GM12878 (cell line): Measurements from ENCODE around the gene ASAP2. TPM values are rescaled to one million over a fixed set of nuclear protein-coding genes. Genes with fewer than 3 reads are reported as not detected.

Experiments
- ATAC-seq: fragments of 200-7000 bp; cut with Tn5 transposase; 3 replicates; pipeline ENCODE4 v1.9.1; 2020; ENCODE audit warnings: mild to moderate bottlenecking, moderate library complexity
- BruUV-seq: library from RNA; stranded (reverse); fragments of 400-500 nt; replicated peaks from 2 replicates; lab custom pipeline; 2021; lab: Mats Ljungman, UMichigan
- CTCF ChIA-PET: fragments of 300-600 bp; sonication (Branson Sonifier 250); formaldehyde crosslinking; extraction: SDS; loops from one replicate; lab custom pipeline; 2021; ENCODE audit warnings: inconsistent platforms; lab: Yijun Ruan, JAX
- POLR2A ChIA-PET: fragments of 350-600 bp; formaldehyde crosslinking; extraction: SDS; loops from one replicate; lab custom pipeline; 2021; ENCODE audit warnings: inconsistent platforms; lab: Charles Lee
- RAD21 ChIA-PET: fragments of 300-600 bp; sonication (Branson Sonifier 250); formaldehyde crosslinking; loops from one replicate; lab custom pipeline; 2023; ENCODE audit warnings: antibody characterized with exemption; ENCODE audit not compliant: unreplicated experiment; lab: Charles Lee
- SMC1A ChIA-PET: fragments of 300-600 bp; sonication (Branson Sonifier 250); formaldehyde crosslinking; loops from one replicate; lab custom pipeline; 2023; ENCODE audit not compliant: unreplicated experiment, uncharacterized antibody; lab: Charles Lee
- DNase-seq: peaks from one replicate; pipeline ENCODE4 v3.0.0-alpha.2; 2011; ENCODE audit warnings: low read depth, low spot score
- FAIRE-seq: peaks from 3 replicates; lab custom pipeline; 2011; peaks lifted over from hg19 to GRCh38; lab: Jason Lieb, UNC
- H2AFZ ChIP-seq: 2 replicates; pipeline ENCODE4 v1.6.0; 2011; ENCODE audit warnings: low read depth, low read length, control low read depth; ENCODE audit not compliant: control insufficient read depth
- H3K27ac ChIP-seq: 2 replicates; pipeline ENCODE4 v1.5.1; 2011; ENCODE audit warnings: control low read depth; ENCODE audit not compliant: control insufficient read depth, insufficient read depth
- H3K27me3 ChIP-seq, 2 experiments: replicated peaks in 1 of 2; 2 replicates each; pipeline versions ENCODE4 v1.6.0 to v1.6.1; 2011; ENCODE audit warnings: low read length in 1 of 2; ENCODE audit not compliant: control insufficient read depth in 2 of 2, insufficient read depth in 2 of 2
- H3K36me3 ChIP-seq, 2 experiments: 2 replicates each; pipeline ENCODE4 v1.5.1; 2011; ENCODE audit warnings: low read length in 1 of 2; ENCODE audit not compliant: control insufficient read depth in 2 of 2, insufficient read depth in 2 of 2
- H3K4me1 ChIP-seq: 2 replicates; pipeline ENCODE4 v1.6.1; 2011; ENCODE audit warnings: mild to moderate bottlenecking, low read length, moderate library complexity, mixed read lengths; ENCODE audit not compliant: control insufficient read depth, insufficient read depth
- H3K4me2 ChIP-seq: 2 replicates; pipeline ENCODE4 v1.6.0; 2011; ENCODE audit warnings: control low read depth; ENCODE audit not compliant: control insufficient read depth, insufficient read depth
- H3K4me3 ChIP-seq: fragments of 200-600 bp; sonication (generic); 2 replicates; pipeline ENCODE4 v1.5.1; 2016
- H3K79me2 ChIP-seq: 2 replicates; pipeline ENCODE4 v1.6.0; 2011; ENCODE audit warnings: low read length; ENCODE audit not compliant: control insufficient read depth, insufficient read depth
- H3K9ac ChIP-seq: 2 replicates; pipeline ENCODE4 v1.8.0; 2011; ENCODE audit warnings: low read length, control low read depth, mixed read lengths; ENCODE audit not compliant: control insufficient read depth, insufficient read depth
- H3K9me3 ChIP-seq: replicated peaks from 3 replicates; pipeline ENCODE4 v1.5.1; 2011; ENCODE audit warnings: mild to moderate bottlenecking, low read length; ENCODE audit not compliant: control insufficient read depth, insufficient read depth
- H4K20me1 ChIP-seq: 2 replicates; pipeline ENCODE4 v1.6.0; 2011; ENCODE audit not compliant: control insufficient read depth, insufficient read depth
- BHLHE40 ChIP-seq, 2 experiments: fragments of 450-650 bp in 1 of 2; IDR thresholded peaks; 2 replicates each; pipeline ENCODE4 v1.6.1; 2011 to 2017; ENCODE audit warnings: low read depth in 2 of 2, borderline replicate concordance in 1 of 2, improper control_type of control experiment in 1 of 2, low read length in 1 of 2, mild to moderate bottlenecking in 1 of 2
- CBFB ChIP-seq: IDR thresholded peaks from 2 replicates; pipeline ENCODE4 v1.6.1; 2016; ENCODE audit warnings: antibody characterized with exemption, low read depth
- EGR1 ChIP-seq, 2 experiments: IDR thresholded peaks; 1 replicate in 1 of 2; 2 replicates in 1 of 2; pipeline ENCODE4 v1.6.1; 2011 to 2012; ENCODE audit warnings: low read depth in 2 of 2, low read length in 2 of 2, borderline replicate concordance in 1 of 2, mild to moderate bottlenecking in 1 of 2, moderate library complexity in 1 of 2
- RUNX3 ChIP-seq: IDR thresholded peaks from 2 replicates; pipeline ENCODE4 v1.6.1; 2012; ENCODE audit warnings: low read length, inconsistent platforms
- ZNF687 ChIP-seq: fragments of 450-650 bp; IDR thresholded peaks from 2 replicates; pipeline ENCODE4 v1.6.1; 2017; ENCODE audit warnings: mild to moderate bottlenecking, moderate library complexity
- WGBS: methylation state at CpG from one replicate; pipeline ENCODE4 v1.1.6; 2016; ENCODE audit warnings: low lambda C conversion rate; ENCODE audit not compliant: insufficient replicate concordance, insufficient coverage; ENCODE audit errors: missing lambda C conversion rate; 5-methylcytosine and 5-hydroxymethylcytosine counted together
- in situ Hi-C: fragments of 300-500 bp; cut with MboI; formaldehyde crosslinking; loops from 9 replicates; pipeline ENCODE4 v1.14.3; 2018; ENCODE audit warnings: mixed read lengths
- intact Hi-C: fragments of 100-400 bp; cut with micrococcal nuclease; formaldehyde crosslinking; loops from one replicate; pipeline ENCODE4 v1.14.2; 2022; ENCODE audit not compliant: unreplicated experiment
- polyA plus RNA-seq, 11 experiments: library from polyadenylated mRNA; depleted of rRNA in 4 of 11; unstranded in 6 of 11; stranded (reverse) in 5 of 11; fragments of >200 nt; fragmentation: Nextera tagmentation in 4 of 11; fragmentation: Illumina TruSeq in 1 of 11; extraction: Ambion mirVana in 4 of 11; extraction: Trizol in 1 of 11; gene quantifications; 1 replicate in 1 of 11; 2 replicates in 10 of 11; pipeline versions ENCODE4 v1.2.1 to v1.2.3, GENCODE V29; 2011 to 2016; ENCODE audit warnings: inconsistent platforms in 2 of 11, missing spikeins in 2 of 11, low read depth in 1 of 11
- total RNA-seq, 4 experiments: library from RNA; depleted of rRNA in 3 of 4; stranded (reverse); fragments of >200 nt in 3 of 4; fragmentation: Illumina TruSeq in 1 of 4; extraction: Trizol in 1 of 4; gene quantifications; 2 replicates each; pipeline versions ENCODE4 v1.2.1 to v1.2.3, GENCODE V29; 2013 to 2021

ASAP2 gene
- total and polyA plus RNA-seq, 10 of the 15 experiments (the other 5 are each of a cell fraction or from before 2014, with no cell fraction given) = 0.05 to 0.27 (median 0.07) TPM; not detected in 4

- RAD21 ChIA-PET = no interaction called here
These were observed 43.8 kb upstream of the ASAP2 start for GRCh38 chr2:9162841-9163240.

More at GRCh38 chr2:9162841-9163240, 43.8 kb upstream of the ASAP2 start:
- ChIA-PET POLR2A (no interaction called here), CTCF (interaction anchor here (1.1 kb wide), 1 partner anchor 607 kb away, joined by 6 read pairs; no protein-coding TSS in a partner anchor), SMC1A (interaction anchor here (0.6 to 1.5 kb wide), 2 partner anchors 11 to 1529 kb away, joined by 3 read pairs; no protein-coding TSS in a partner anchor)
- TF ChIP-seq BHLHE40 (IDR thresholded peaks at IDR 0.05; ENCODE audit: borderline replicate concordance in 1 of 2, low read depth in 2 of 2, low read length in 1 of 2) (no peak), CBFB (no peak), RUNX3 (no peak), EGR1 (IDR thresholded peaks at IDR 0.05; ENCODE audit: borderline replicate concordance in 1 of 2, low read depth in 2 of 2, low read length in 2 of 2) (no peak), ZNF687 (no peak)
- H3K36me3 ChIP-seq = no peaks in the 10 kb centered on the region
- no peaks in the 10 kb centered on the region for H4K20me1 ChIP-seq
- FAIRE-seq (no peak), ATAC-seq (no peak), DNase-seq (no peak)
- no peak overlapping the region for H2AFZ ChIP-seq
- in situ Hi-C loops (no loop called here), intact Hi-C loops (no loop called here)
- no TSS peak for BruUV-seq
- H3K9me3 ChIP-seq = no peaks in the 10 kb centered on the region
- H3K27me3 ChIP-seq = no peaks in the 10 kb centered on the region
- H3K4me1 ChIP-seq = no peaks in the 10 kb centered on the region
- no peak overlapping the region for H3K27ac ChIP-seq
- 56% methylated on average over 11 of the region's 11 CpGs for WGBS
- no peaks in the 10 kb centered on the region for H3K79me2 ChIP-seq
- H3K9ac ChIP-seq = no peak overlapping the region
- H3K4me3 ChIP-seq = no peak overlapping the region
- H3K4me2 ChIP-seq = no peak overlapping the region
